ENCODE results near the gene CBFA2T2. TPM values are rescaled to one million over a fixed set of nuclear protein-coding genes. Genes with fewer than 3 reads are reported as not detected.
A peak's percentile ranks its signal among the peaks of the same experiment; 100 is the strongest.

CBFA2T2 gene
- total and polyA plus RNA-seq, 2 experiments from 2014 or later, result 29.2 to 33.1 TPM

DNA sequence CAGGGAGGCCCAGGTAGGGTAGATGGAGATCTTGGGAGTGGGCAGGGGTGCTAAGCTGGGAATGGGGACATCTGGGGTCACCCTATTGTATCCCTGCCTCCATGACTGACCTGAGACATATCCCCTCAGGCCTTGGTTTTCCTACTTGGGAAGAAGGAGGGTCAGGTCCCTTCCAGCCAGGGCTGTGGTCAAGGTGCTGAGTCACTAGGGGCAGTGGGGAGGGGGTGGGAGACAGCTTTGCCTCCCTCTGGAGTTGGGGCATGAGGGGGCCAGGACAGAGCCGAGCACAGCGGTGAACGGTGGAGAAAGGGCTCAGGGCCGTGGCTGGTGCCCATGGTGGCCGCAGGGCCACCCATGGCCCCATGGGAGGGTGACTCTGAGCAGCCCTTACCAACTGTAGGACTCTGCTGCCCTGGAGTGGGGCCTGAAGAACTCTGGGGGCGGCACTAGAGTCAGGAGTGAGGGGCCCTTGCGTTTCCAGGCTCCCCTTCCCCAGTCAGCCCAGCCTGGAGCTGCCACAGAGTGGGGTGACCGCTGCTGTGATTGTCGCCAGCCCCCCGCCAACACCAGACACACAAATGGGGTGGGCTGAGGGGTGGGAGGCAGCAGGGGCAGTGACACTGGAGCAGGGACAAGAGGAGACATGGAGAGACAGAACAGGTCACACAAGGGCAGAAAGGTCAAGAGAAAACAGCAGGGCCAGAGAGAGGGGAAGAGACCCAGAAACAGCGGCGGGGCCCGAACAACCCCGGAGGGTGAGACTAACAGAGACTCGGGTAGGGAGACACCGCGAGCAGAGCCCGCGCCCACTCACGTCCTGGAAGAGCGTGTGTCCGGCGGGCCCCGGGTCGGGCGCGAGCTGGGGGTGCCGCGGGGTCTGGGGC, 183.8 kb downstream of the CBFA2T2 start:
- TF ChIP-seq EZH2phosphoT487 (IDR thresholded peaks at IDR 0.05; ENCODE audit: low read depth, severe bottlenecking, unreplicated experiment) (no peak), EZH2 (IDR thresholded peaks at IDR 0.05; ENCODE audit: borderline replicate concordance) (no peak)
- TF ChIP-seq, protein P1, sequence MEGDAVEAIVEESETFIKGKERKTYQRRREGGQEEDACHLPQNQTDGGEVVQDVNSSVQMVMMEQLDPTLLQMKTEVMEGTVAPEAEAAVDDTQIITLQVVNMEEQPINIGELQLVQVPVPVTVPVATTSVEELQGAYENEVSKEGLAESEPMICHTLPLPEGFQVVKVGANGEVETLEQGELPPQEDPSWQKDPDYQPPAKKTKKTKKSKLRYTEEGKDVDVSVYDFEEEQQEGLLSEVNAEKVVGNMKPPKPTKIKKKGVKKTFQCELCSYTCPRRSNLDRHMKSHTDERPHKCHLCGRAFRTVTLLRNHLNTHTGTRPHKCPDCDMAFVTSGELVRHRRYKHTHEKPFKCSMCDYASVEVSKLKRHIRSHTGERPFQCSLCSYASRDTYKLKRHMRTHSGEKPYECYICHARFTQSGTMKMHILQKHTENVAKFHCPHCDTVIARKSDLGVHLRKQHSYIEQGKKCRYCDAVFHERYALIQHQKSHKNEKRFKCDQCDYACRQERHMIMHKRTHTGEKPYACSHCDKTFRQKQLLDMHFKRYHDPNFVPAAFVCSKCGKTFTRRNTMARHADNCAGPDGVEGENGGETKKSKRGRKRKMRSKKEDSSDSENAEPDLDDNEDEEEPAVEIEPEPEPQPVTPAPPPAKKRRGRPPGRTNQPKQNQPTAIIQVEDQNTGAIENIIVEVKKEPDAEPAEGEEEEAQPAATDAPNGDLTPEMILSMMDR (IDR thresholded peaks at IDR 0.05; ENCODE audit: poor library complexity), result no peak
- Histone ChIP-seq H4K20me1 (ENCODE audit: insufficient read depth, poor library complexity, severe bottlenecking) (no peaks in the 10 kb centered on the region), H2AFZ (peak overlapping the region; percentile 74), H3K27ac (peak overlapping the region; percentile 77), H3K4me2 (peak overlapping the region; percentile 99), H3K79me2 (peaks cover 22% of the 10 kb centered on the region), H3K9me3 (ENCODE audit: low read depth) (no peaks in the 10 kb centered on the region), H3K9me2 (replicated peaks; ENCODE audit: insufficient read depth) (no peaks in the 10 kb centered on the region), H3K36me3 (replicated peaks; ENCODE audit: insufficient read depth, low read depth) (no peaks in the 10 kb centered on the region), H3K4me1 (ENCODE audit: insufficient read depth) (peaks cover 32% of the 10 kb centered on the region), H3K4me3 (peak overlapping the region; percentile 71), H3K27me3 (no peaks in the 10 kb centered on the region)
- no peak for DNase-seq (ENCODE audit: low spot score)
- 9% methylated on average over 29 of the region's 29 CpGs for WGBS (ENCODE audit: low lambda C conversion rate, missing lambda C conversion rate)

DNA sequence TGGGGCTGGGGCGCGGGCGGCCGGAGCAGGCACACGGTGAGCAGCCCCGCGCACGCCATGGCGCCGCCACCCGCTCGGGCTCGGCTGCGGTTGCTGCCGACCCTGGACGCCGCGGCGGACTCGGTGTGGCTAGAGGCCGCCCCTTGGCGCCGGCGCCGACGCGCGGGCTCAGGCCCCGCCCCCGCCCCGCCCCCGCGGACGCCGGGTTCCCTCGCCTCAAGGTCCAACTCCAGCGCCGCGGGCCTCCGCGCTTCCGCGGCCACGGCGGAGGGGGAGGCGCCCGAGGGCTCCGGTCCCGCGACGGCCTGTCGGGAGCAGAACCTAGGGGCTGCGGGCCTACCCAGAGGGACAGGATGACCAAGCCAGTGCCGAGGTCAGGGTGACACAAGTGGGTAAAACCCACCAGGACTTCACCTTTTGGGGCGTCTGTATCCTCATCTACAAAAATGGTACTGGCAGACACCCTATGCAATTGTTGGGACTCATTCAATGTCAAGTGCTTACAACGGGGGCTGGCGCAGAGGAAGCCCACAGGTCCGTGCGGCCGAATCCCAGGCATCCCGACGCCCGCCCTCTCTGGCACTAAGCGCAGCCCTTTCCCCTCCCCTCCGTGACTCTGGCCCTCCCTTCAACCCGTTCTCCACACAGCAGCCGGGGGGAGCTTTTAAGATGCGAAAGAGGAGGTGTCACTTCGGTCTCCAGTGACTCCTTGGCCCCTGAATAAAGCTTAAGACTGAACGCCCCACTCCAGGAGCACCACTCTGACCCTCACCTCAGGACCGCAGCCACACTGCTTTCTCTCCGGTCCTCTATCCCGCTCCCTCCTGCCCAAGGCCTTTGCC, 184.6 kb downstream of the CBFA2T2 start, which contains the start of gene NECAB3:
Gene NECAB3, minus strand, starts transcription at position 135 of the 842 bp plus-strand sequence. Its CDS starts 76 bp downstream, at position 59.
- H3K9me2 ChIP-seq (replicated peaks; ENCODE audit: insufficient read depth), result no peaks in the 10 kb centered on the region
- 6% methylated on average over 40 of the region's 73 CpGs for WGBS (ENCODE audit: low lambda C conversion rate, missing lambda C conversion rate)
- peak; percentile 96 for DNase-seq (ENCODE audit: low spot score)
- H4K20me1 ChIP-seq (ENCODE audit: insufficient read depth, poor library complexity, severe bottlenecking), result no peaks in the 10 kb centered on the region
- peaks cover 32% of the 10 kb centered on the region for H3K4me1 ChIP-seq (ENCODE audit: insufficient read depth)
- no peaks in the 10 kb centered on the region for H3K27me3 ChIP-seq
- H3K4me3 ChIP-seq, result peak within 1 kb of the TSS; percentile 71
- peak within 1 kb of the TSS; percentile 74 for H2AFZ ChIP-seq
- H3K27ac ChIP-seq, result peak within 1 kb of the TSS; percentile 88
- H3K4me2 ChIP-seq, result peak within 1 kb of the TSS; percentile 99
- H3K79me2 ChIP-seq, result peaks cover 22% of the 10 kb centered on the region
- TF ChIP-seq, protein P1 (IDR thresholded peaks at IDR 0.05; ENCODE audit: poor library complexity), result no peak
- no peak for TF ChIP-seq EZH2phosphoT487 (IDR thresholded peaks at IDR 0.05; ENCODE audit: low read depth, severe bottlenecking, unreplicated experiment)
- TF ChIP-seq EZH2 (IDR thresholded peaks at IDR 0.05; ENCODE audit: borderline replicate concordance), result no peak
- H3K36me3 ChIP-seq (replicated peaks; ENCODE audit: insufficient read depth, low read depth), result no peaks in the 10 kb centered on the region
- H3K9me3 ChIP-seq (ENCODE audit: low read depth), result no peaks in the 10 kb centered on the region

DNA sequence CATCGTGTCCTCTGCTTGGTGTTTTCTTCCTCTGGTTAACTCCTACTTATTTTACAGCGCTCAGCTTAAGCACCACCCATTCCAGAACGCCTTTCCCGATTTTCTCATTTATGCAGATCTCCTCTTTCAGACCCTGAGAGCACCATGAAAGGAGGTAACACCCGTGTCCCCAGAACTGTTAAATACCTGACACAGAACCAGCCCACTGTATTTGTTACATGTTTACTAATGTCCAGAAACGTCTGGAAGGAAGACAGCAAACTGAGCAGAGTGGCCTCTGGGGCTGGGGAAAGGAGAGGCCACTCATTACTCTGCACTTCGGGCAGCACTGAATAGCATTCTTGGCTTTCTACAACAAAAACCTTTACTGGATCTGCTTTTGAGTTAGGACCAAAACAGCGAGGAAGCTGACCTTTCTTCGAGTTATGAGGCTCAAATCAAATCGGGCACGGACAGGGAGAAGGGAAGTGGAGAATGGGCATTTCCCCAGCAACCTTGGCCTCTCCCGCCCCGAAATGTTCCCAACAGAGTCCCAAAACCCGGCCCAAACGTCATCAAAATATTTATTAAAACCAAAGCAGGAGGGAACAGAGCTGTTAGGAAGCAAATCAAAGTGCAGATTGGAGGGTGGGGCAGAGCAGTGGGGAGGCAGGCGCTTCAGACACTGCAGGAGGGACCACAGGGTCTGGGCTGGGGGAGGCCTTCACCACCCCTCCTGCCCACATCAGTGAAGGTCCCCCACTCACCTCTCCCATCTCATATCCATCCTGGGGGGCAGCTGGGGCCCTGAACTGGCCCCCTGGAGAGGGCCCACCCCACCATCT, 185.5 kb downstream of the CBFA2T2 start:
- H3K27me3 ChIP-seq, result no peaks in the 10 kb centered on the region
- no peaks in the 10 kb centered on the region for H3K9me2 ChIP-seq (replicated peaks; ENCODE audit: insufficient read depth)
- H3K36me3 ChIP-seq (replicated peaks; ENCODE audit: insufficient read depth, low read depth), result no peaks in the 10 kb centered on the region
- peak overlapping the region; percentile 69 for H2AFZ ChIP-seq
- H3K27ac ChIP-seq, result peak overlapping the region; percentile 88
- peak overlapping the region; percentile 95 for H3K4me2 ChIP-seq
- no peak for DNase-seq (ENCODE audit: low spot score)
- 44% methylated on average over 16 of the region's 16 CpGs for WGBS (ENCODE audit: low lambda C conversion rate, missing lambda C conversion rate)
- H3K4me3 ChIP-seq, result no peak overlapping the region
- TF ChIP-seq EZH2phosphoT487 (IDR thresholded peaks at IDR 0.05; ENCODE audit: low read depth, severe bottlenecking, unreplicated experiment) (no peak), EZH2 (IDR thresholded peaks at IDR 0.05; ENCODE audit: borderline replicate concordance) (no peak)
- TF ChIP-seq, protein P1 (IDR thresholded peaks at IDR 0.05; ENCODE audit: poor library complexity), result no peak
- H3K79me2 ChIP-seq, result peaks cover 22% of the 10 kb centered on the region
- no peaks in the 10 kb centered on the region for H3K9me3 ChIP-seq (ENCODE audit: low read depth)
- H3K4me1 ChIP-seq (ENCODE audit: insufficient read depth), result peaks cover 32% of the 10 kb centered on the region
- H4K20me1 ChIP-seq (ENCODE audit: insufficient read depth, poor library complexity, severe bottlenecking), result no peaks in the 10 kb centered on the region

Measured in hepatocyte (in vitro differentiated cells).